ENCODE results near the gene NUTM2A. TPM values are rescaled to one million over a fixed set of nuclear protein-coding genes. Genes with fewer than 3 reads are reported as not detected.
"Not testable (repeated sequence)": the region's sequence is repeated elsewhere in the genome, so short reads cannot be mapped to it uniquely, and the experiment has no call there.

NUTM2A gene
- polyA plus RNA-seq, 1 experiment, result 0.06 TPM

GRCh38 chr10:87216120-87216519 is 9.1 kb upstream of the NUTM2A start:
- DNase-seq (ENCODE audit: low read depth, low spot score); POLR2A ChIA-PET; H3K9me3 ChIP-seq (ENCODE audit: control insufficient read depth, insufficient read depth, low read length); H3K27ac ChIP-seq (ENCODE audit: low read depth, low read length); H3K4me3 ChIP-seq (ENCODE audit: low read depth, low read length); H3K27me3 ChIP-seq (ENCODE audit: control insufficient read depth, insufficient read depth, low read length): not testable (repeated sequence)
- CTCF ChIA-PET, result interaction anchor here (0.6 kb wide), 1 partner anchor 277 kb away, joined by 3 read pairs; no protein-coding TSS in a partner anchor

GRCh38 chr10:87219370-87219769 is 5.9 kb upstream of the NUTM2A start:
- H3K4me3 ChIP-seq (ENCODE audit: low read depth, low read length); CTCF ChIA-PET: not testable (repeated sequence)

GRCh38 chr10:87222789-87223188 is 2.5 kb upstream of the NUTM2A start:
- CTCF ChIA-PET; H3K9me3 ChIP-seq (ENCODE audit: control insufficient read depth, insufficient read depth, low read length); DNase-seq (ENCODE audit: low read depth, low spot score); H3K27me3 ChIP-seq (ENCODE audit: control insufficient read depth, insufficient read depth, low read length); H3K4me3 ChIP-seq (ENCODE audit: low read depth, low read length); H3K27ac ChIP-seq (ENCODE audit: low read depth, low read length); POLR2A ChIA-PET: not testable (repeated sequence)

More at GRCh38 chr10:87219370-87219769, 5.9 kb upstream of the NUTM2A start:
- H3K27me3 ChIP-seq (ENCODE audit: control insufficient read depth, insufficient read depth, low read length); H3K9me3 ChIP-seq (ENCODE audit: control insufficient read depth, insufficient read depth, low read length); POLR2A ChIA-PET; H3K27ac ChIP-seq (ENCODE audit: low read depth, low read length); DNase-seq (ENCODE audit: low read depth, low spot score): not testable (repeated sequence)

- H3K27ac ChIP-seq (ENCODE audit: low read depth, low read length); H3K27me3 ChIP-seq (ENCODE audit: control insufficient read depth, insufficient read depth, low read length); POLR2A ChIA-PET; CTCF ChIA-PET; H3K4me3 ChIP-seq (ENCODE audit: low read depth, low read length); H3K9me3 ChIP-seq (ENCODE audit: control insufficient read depth, insufficient read depth, low read length); DNase-seq (ENCODE audit: low read depth, low spot score): not testable (repeated sequence)
These were observed 3.0 kb downstream of the NUTM2A start for GRCh38 chr10:87228247-87228646.

GRCh38 chr10:87229211-87229610 is 4.0 kb downstream of the NUTM2A start:
- DNase-seq (ENCODE audit: low read depth, low spot score); CTCF ChIA-PET; H3K27me3 ChIP-seq (ENCODE audit: control insufficient read depth, insufficient read depth, low read length); H3K27ac ChIP-seq (ENCODE audit: low read depth, low read length); POLR2A ChIA-PET; H3K9me3 ChIP-seq (ENCODE audit: control insufficient read depth, insufficient read depth, low read length); H3K4me3 ChIP-seq (ENCODE audit: low read depth, low read length): not testable (repeated sequence)

- POLR2A ChIA-PET; H3K9me3 ChIP-seq (ENCODE audit: control insufficient read depth, insufficient read depth, low read length); DNase-seq (ENCODE audit: low read depth, low spot score); H3K27ac ChIP-seq (ENCODE audit: low read depth, low read length); H3K27me3 ChIP-seq (ENCODE audit: control insufficient read depth, insufficient read depth, low read length); H3K4me3 ChIP-seq (ENCODE audit: low read depth, low read length); CTCF ChIA-PET: not testable (repeated sequence)
These were observed 9.6 kb downstream of the NUTM2A start for GRCh38 chr10:87234854-87235253.

GRCh38 chr10:87237244-87237643 is 12.0 kb downstream of the NUTM2A start:
- H3K4me3 ChIP-seq (ENCODE audit: low read depth, low read length); POLR2A ChIA-PET; H3K9me3 ChIP-seq (ENCODE audit: control insufficient read depth, insufficient read depth, low read length); DNase-seq (ENCODE audit: low read depth, low spot score); H3K27ac ChIP-seq (ENCODE audit: low read depth, low read length); CTCF ChIA-PET; H3K27me3 ChIP-seq (ENCODE audit: control insufficient read depth, insufficient read depth, low read length): not testable (repeated sequence)

- POLR2A ChIA-PET; H3K27me3 ChIP-seq (ENCODE audit: control insufficient read depth, insufficient read depth, low read length); H3K27ac ChIP-seq (ENCODE audit: low read depth, low read length); H3K4me3 ChIP-seq (ENCODE audit: low read depth, low read length); DNase-seq (ENCODE audit: low read depth, low spot score); H3K9me3 ChIP-seq (ENCODE audit: control insufficient read depth, insufficient read depth, low read length); CTCF ChIA-PET: not testable (repeated sequence)
These were observed 14.1 kb downstream of the NUTM2A start for GRCh38 chr10:87239346-87239808.

- H3K4me3 ChIP-seq (ENCODE audit: low read depth, low read length); H3K27me3 ChIP-seq (ENCODE audit: control insufficient read depth, insufficient read depth, low read length); POLR2A ChIA-PET; H3K27ac ChIP-seq (ENCODE audit: low read depth, low read length); H3K9me3 ChIP-seq (ENCODE audit: control insufficient read depth, insufficient read depth, low read length); DNase-seq (ENCODE audit: low read depth, low spot score); CTCF ChIA-PET: not testable (repeated sequence)
These were observed 16.9 kb downstream of the NUTM2A start for GRCh38 chr10:87242192-87242591.

GRCh38 chr10:87247335-87247734 is 22.1 kb downstream of the NUTM2A start:
- H3K27ac ChIP-seq (ENCODE audit: low read depth, low read length); POLR2A ChIA-PET; H3K27me3 ChIP-seq (ENCODE audit: control insufficient read depth, insufficient read depth, low read length); CTCF ChIA-PET; H3K4me3 ChIP-seq (ENCODE audit: low read depth, low read length); H3K9me3 ChIP-seq (ENCODE audit: control insufficient read depth, insufficient read depth, low read length); DNase-seq (ENCODE audit: low read depth, low spot score): not testable (repeated sequence)

- H3K4me3 ChIP-seq (ENCODE audit: low read depth, low read length); H3K9me3 ChIP-seq (ENCODE audit: control insufficient read depth, insufficient read depth, low read length); POLR2A ChIA-PET; DNase-seq (ENCODE audit: low read depth, low spot score); CTCF ChIA-PET; H3K27ac ChIP-seq (ENCODE audit: low read depth, low read length); H3K27me3 ChIP-seq (ENCODE audit: control insufficient read depth, insufficient read depth, low read length): not testable (repeated sequence)
These were observed 23.6 kb downstream of the NUTM2A start for GRCh38 chr10:87248818-87249353.

GRCh38 chr10:87280749-87281392 is 55.6 kb downstream of the NUTM2A start:
- POLR2A ChIA-PET; H3K27me3 ChIP-seq (ENCODE audit: control insufficient read depth, insufficient read depth, low read length); CTCF ChIA-PET; H3K27ac ChIP-seq (ENCODE audit: low read depth, low read length); DNase-seq (ENCODE audit: low read depth, low spot score); H3K4me3 ChIP-seq (ENCODE audit: low read depth, low read length); H3K9me3 ChIP-seq (ENCODE audit: control insufficient read depth, insufficient read depth, low read length): not testable (repeated sequence)

Data from AG04450 (cell line).